Measurements from ENCODE around the gene PDE4D.

PDE4D gene

DNA sequence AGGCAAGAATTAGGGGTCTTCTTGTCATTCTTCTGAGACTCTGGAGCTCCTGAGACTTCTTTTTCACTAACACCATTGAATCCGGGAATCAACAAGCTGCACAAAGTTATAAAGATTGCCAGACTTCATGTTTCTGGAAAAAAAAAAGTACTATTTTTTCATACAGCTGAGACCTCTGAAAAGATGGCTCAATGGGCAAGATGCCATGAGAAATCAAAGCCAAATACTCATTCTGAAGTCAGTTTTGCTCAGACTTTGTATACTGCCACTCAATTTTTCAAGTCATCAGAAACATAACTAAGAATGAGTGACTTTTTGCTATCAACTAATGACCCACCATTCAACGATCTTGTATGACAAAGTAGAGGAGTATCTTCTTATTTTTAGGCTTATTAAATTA is 798.7 kb downstream of the PDE4D start:
- Histone ChIP-seq H3K27me3 (ENCODE audit: control insufficient read depth, insufficient read depth, low read length) (no peaks in the 10 kb centered on the region), H3K4me2 (ENCODE audit: low read length) (no peak overlapping the region), H3K4me3 (ENCODE audit: low read length) (no peak overlapping the region), H3K36me3 (ENCODE audit: insufficient read depth, low read length) (no peaks in the 10 kb centered on the region), H3K9ac (ENCODE audit: low read depth, low read length) (no peak overlapping the region), H3K4me1 (ENCODE audit: control insufficient read depth, insufficient read depth, low read length) (peaks cover 27% of the 10 kb centered on the region), H3K9me3 (replicated peaks; ENCODE audit: low read length) (no peaks in the 10 kb centered on the region)

GRCh38 chr5:59093329-59093728 is 800.2 kb downstream of the PDE4D start:
- Histone ChIP-seq H3K27me3 (ENCODE audit: control insufficient read depth, insufficient read depth, low read length) (no peaks in the 10 kb centered on the region), H3K36me3 (ENCODE audit: insufficient read depth, low read length) (no peaks in the 10 kb centered on the region), H3K4me2 (ENCODE audit: low read length) (no peak overlapping the region), H3K4me1 (ENCODE audit: control insufficient read depth, insufficient read depth, low read length) (peaks cover 14% of the 10 kb centered on the region), H3K9ac (ENCODE audit: low read depth, low read length) (peak overlapping the region; percentile 61), H3K4me3 (ENCODE audit: low read length) (peak overlapping the region; percentile 17), H3K9me3 (replicated peaks; ENCODE audit: low read length) (no peaks in the 10 kb centered on the region)

DNA sequence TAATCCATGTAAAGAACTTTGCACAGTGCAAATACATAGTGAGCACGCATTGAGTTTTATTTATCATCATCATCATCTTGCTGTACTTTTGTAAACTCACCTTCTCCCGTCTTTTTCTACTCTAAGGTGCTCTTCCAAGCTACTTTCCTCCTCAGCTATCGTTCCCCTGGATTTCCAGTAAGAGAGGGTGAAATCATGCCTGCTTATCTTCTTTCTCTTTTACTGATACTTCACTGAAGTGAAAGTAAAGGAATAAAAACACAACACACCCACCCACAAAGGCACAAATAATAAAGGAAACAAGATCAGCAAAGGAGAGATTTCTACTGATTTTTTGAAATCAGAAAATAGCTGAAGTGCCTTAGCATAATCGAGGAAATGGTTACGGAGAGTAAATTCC is 800.8 kb downstream of the PDE4D start:
- Histone ChIP-seq H3K27me3 (ENCODE audit: control insufficient read depth, insufficient read depth, low read length) (no peaks in the 10 kb centered on the region), H3K4me2 (ENCODE audit: low read length) (no peak overlapping the region), H3K4me3 (ENCODE audit: low read length) (peak overlapping the region; percentile 17), H3K4me1 (ENCODE audit: control insufficient read depth, insufficient read depth, low read length) (peaks cover 14% of the 10 kb centered on the region), H3K36me3 (ENCODE audit: insufficient read depth, low read length) (no peaks in the 10 kb centered on the region), H3K9ac (ENCODE audit: low read depth, low read length) (peak overlapping the region; percentile 61), H3K9me3 (replicated peaks; ENCODE audit: low read length) (no peaks in the 10 kb centered on the region)

GRCh38 chr5:59091965-59092364 is 801.6 kb downstream of the PDE4D start:
- H3K36me3 ChIP-seq (ENCODE audit: insufficient read depth, low read length) = no peaks in the 10 kb centered on the region
- no peak overlapping the region for H3K4me3 ChIP-seq (ENCODE audit: low read length)
- H3K9me3 ChIP-seq (replicated peaks; ENCODE audit: low read length) = no peaks in the 10 kb centered on the region
- H3K4me1 ChIP-seq (ENCODE audit: control insufficient read depth, insufficient read depth, low read length) = peaks cover 7% of the 10 kb centered on the region
- H3K9ac ChIP-seq (ENCODE audit: low read depth, low read length) = no peak overlapping the region
- H3K27me3 ChIP-seq (ENCODE audit: control insufficient read depth, insufficient read depth, low read length) = no peaks in the 10 kb centered on the region
- no peak overlapping the region for H3K4me2 ChIP-seq (ENCODE audit: low read length)

DNA sequence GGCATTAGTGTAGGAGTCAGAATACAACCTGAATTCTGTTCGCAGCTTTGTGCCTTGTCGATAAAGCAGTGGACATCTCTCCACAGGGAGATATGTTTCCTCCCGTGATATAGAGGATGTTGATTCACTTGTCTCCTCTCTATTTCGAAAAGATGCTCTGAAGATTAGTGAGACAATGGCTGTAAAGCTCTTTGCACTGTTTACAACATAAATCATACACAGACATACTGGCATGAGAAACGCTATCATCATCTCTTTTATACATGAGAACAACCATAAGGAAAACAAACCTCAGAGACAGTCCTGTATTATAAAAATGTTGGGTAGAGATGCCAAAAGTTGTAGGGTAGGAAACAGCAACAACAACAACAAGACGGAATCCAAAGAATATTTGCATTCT is 803.2 kb downstream of the PDE4D start:
- Histone ChIP-seq H3K4me3 (ENCODE audit: low read length) (no peak overlapping the region), H3K9me3 (replicated peaks; ENCODE audit: low read length) (no peaks in the 10 kb centered on the region), H3K4me2 (ENCODE audit: low read length) (no peak overlapping the region), H3K4me1 (ENCODE audit: control insufficient read depth, insufficient read depth, low read length) (peaks cover 2% of the 10 kb centered on the region), H3K27me3 (ENCODE audit: control insufficient read depth, insufficient read depth, low read length) (no peaks in the 10 kb centered on the region), H3K9ac (ENCODE audit: low read depth, low read length) (no peak overlapping the region), H3K36me3 (ENCODE audit: insufficient read depth, low read length) (no peaks in the 10 kb centered on the region)

GRCh38 chr5:59089767-59090166 is 803.8 kb downstream of the PDE4D start:
- Histone ChIP-seq H3K4me2 (ENCODE audit: low read length) (no peak overlapping the region), H3K4me3 (ENCODE audit: low read length) (no peak overlapping the region)

DNA sequence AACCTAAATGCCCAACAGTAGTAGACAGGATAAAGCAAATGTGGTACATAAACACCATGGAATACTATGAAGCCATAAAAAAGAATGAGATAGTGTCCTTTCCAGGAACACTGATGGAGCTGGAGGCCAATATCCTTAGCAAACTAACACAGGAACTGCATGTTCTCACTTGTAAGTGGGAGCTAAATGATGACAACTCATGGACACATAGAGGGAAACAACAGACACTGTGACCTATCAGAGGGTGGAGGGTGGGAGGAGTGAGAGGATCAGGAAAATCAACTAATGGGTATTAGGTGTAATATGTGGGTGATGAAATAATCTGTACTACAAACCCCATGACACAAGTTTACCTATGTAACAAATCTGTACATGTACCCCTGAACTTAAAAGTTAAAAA is 805.0 kb downstream of the PDE4D start:
- H3K4me1 ChIP-seq (ENCODE audit: control insufficient read depth, insufficient read depth, low read length) = no peaks in the 10 kb centered on the region
- no peaks in the 10 kb centered on the region for H3K9me3 ChIP-seq (replicated peaks; ENCODE audit: low read length)
- H3K36me3 ChIP-seq (ENCODE audit: insufficient read depth, low read length) = no peaks in the 10 kb centered on the region
- no peak overlapping the region for H3K9ac ChIP-seq (ENCODE audit: low read depth, low read length)
- no peaks in the 10 kb centered on the region for H3K27me3 ChIP-seq (ENCODE audit: control insufficient read depth, insufficient read depth, low read length)
- H3K4me2 ChIP-seq (ENCODE audit: low read length) = no peak overlapping the region
- no peak overlapping the region for H3K4me3 ChIP-seq (ENCODE audit: low read length)

More at GRCh38 chr5:59089767-59090166, 803.8 kb downstream of the PDE4D start:
- Histone ChIP-seq H3K9ac (ENCODE audit: low read depth, low read length) (no peak overlapping the region), H3K27me3 (ENCODE audit: control insufficient read depth, insufficient read depth, low read length) (no peaks in the 10 kb centered on the region), H3K9me3 (replicated peaks; ENCODE audit: low read length) (no peaks in the 10 kb centered on the region), H3K36me3 (ENCODE audit: insufficient read depth, low read length) (no peaks in the 10 kb centered on the region), H3K4me1 (ENCODE audit: control insufficient read depth, insufficient read depth, low read length) (no peaks in the 10 kb centered on the region)

GRCh38 chr5:59086024-59086423 is 807.5 kb downstream of the PDE4D start:
- no peaks in the 10 kb centered on the region for H3K27me3 ChIP-seq (ENCODE audit: control insufficient read depth, insufficient read depth, low read length)
- H3K4me1 ChIP-seq (ENCODE audit: control insufficient read depth, insufficient read depth, low read length) = no peaks in the 10 kb centered on the region
- H3K4me3 ChIP-seq (ENCODE audit: low read length) = no peak overlapping the region
- H3K9ac ChIP-seq (ENCODE audit: low read depth, low read length) = no peak overlapping the region
- H3K4me2 ChIP-seq (ENCODE audit: low read length) = no peak overlapping the region
- no peaks in the 10 kb centered on the region for H3K9me3 ChIP-seq (replicated peaks; ENCODE audit: low read length)
- no peaks in the 10 kb centered on the region for H3K36me3 ChIP-seq (ENCODE audit: insufficient read depth, low read length)

DNA sequence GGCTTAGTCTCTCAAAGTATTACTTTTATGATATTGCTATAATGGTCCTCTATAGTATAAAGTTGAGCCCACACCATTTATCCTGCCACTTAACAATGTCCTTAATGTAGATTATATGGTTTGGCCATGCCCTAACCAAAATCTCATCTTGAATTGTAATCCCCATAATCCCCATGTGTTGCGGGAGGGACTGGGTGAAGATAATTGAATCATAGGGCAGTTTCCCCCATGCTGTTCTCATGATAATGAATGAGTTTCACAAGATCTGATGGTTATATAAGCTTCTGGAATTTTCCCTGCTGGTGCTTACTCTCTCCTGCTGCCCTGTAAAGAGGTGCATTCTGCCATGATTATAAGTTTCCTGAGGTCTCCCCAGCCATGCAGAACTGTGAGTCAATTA is 811.8 kb downstream of the PDE4D start:
- no peaks in the 10 kb centered on the region for H3K9me3 ChIP-seq (replicated peaks; ENCODE audit: low read length)
- H3K4me2 ChIP-seq (ENCODE audit: low read length) = no peak overlapping the region
- H3K36me3 ChIP-seq (ENCODE audit: insufficient read depth, low read length) = no peaks in the 10 kb centered on the region
- no peak overlapping the region for H3K9ac ChIP-seq (ENCODE audit: low read depth, low read length)
- no peaks in the 10 kb centered on the region for H3K27me3 ChIP-seq (ENCODE audit: control insufficient read depth, insufficient read depth, low read length)
- H3K4me3 ChIP-seq (ENCODE audit: low read length) = no peak overlapping the region
- H3K4me1 ChIP-seq (ENCODE audit: control insufficient read depth, insufficient read depth, low read length) = peaks cover 12% of the 10 kb centered on the region

- H3K4me3 ChIP-seq (ENCODE audit: low read length) = no peak overlapping the region
- H3K36me3 ChIP-seq (ENCODE audit: insufficient read depth, low read length) = no peaks in the 10 kb centered on the region
- H3K4me1 ChIP-seq (ENCODE audit: control insufficient read depth, insufficient read depth, low read length) = peaks cover 12% of the 10 kb centered on the region
- no peaks in the 10 kb centered on the region for H3K9me3 ChIP-seq (replicated peaks; ENCODE audit: low read length)
- peak overlapping the region; percentile 35 for H3K9ac ChIP-seq (ENCODE audit: low read depth, low read length)
- H3K4me2 ChIP-seq (ENCODE audit: low read length) = peak overlapping the region; percentile 19
- no peaks in the 10 kb centered on the region for H3K27me3 ChIP-seq (ENCODE audit: control insufficient read depth, insufficient read depth, low read length)
Measured at GRCh38 chr5:59079622-59080620, 813.6 kb downstream of the PDE4D start.

DNA sequence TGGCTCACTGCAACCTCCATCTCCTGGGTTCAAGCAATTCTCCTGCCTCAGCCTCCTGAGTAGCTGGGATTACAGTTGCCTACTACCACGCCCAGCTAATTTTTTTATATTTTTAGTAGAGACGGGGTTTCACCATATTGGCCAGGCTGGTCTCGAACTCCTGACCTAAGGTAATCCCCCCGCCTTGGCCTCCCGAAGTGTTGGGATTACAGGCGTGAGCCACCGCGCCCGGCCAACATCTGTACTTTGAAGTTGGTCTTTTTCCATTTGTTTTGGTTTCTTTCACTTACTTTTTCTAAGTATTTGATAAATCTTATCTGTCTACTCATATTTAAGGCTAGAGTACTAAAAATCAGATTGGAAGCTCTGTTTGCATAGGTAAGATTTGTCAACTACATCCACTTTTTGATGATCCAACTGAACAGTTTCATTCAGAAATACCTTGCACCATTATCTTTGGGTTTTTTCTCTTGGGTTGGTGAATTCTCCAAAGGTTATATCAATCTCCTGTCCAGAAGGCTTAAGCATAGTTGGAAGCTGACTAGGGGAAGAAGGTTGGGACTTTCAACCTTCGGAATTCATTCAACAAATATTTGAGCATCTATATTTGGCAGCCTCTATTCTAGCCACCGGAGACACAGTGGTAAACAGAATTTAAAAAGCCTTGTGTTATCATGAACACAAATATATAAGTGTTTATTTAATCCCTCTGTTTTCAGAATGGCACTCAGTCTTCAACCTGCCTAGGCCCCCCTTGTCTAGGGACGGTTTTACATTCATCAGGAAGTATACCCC is 821.6 kb downstream of the PDE4D start:
- H3K4me3 ChIP-seq (ENCODE audit: low read length) = no peak overlapping the region
- H3K36me3 ChIP-seq (ENCODE audit: insufficient read depth, low read length) = no peaks in the 10 kb centered on the region
- H3K27me3 ChIP-seq (ENCODE audit: control insufficient read depth, insufficient read depth, low read length) = no peaks in the 10 kb centered on the region
- H3K9ac ChIP-seq (ENCODE audit: low read depth, low read length) = no peak overlapping the region
- peaks cover 27% of the 10 kb centered on the region for H3K4me1 ChIP-seq (ENCODE audit: control insufficient read depth, insufficient read depth, low read length)
- no peak overlapping the region for H3K4me2 ChIP-seq (ENCODE audit: low read length)
- no peaks in the 10 kb centered on the region for H3K9me3 ChIP-seq (replicated peaks; ENCODE audit: low read length)

All from skeletal muscle satellite cell (primary cell).